ENCODE results near the gene DEPP1. TPM values are rescaled to one million over a fixed set of nuclear protein-coding genes. Genes with fewer than 3 reads are reported as not detected.

Gene DEPP1
- total RNA-seq, 1 donor from 2014 or later = 20.1 TPM

GRCh38 chr10:44956717-44957706, 21.6 kb downstream of the DEPP1 start:
- DNase-seq (ENCODE audit: low read depth) = no peak
- no peak overlapping the region for H3K4me3 ChIP-seq (ENCODE audit: low read depth, low read length)
- no peak for TF ChIP-seq CTCF (conservative IDR thresholded peaks at IDR 0.05; ENCODE audit: low read depth, low read length)

- no peak for TF ChIP-seq CTCF (conservative IDR thresholded peaks at IDR 0.05; ENCODE audit: low read depth, low read length)
- no peak overlapping the region for H3K4me3 ChIP-seq (ENCODE audit: low read depth, low read length)
- DNase-seq (ENCODE audit: low read depth) = no peak
Measured at GRCh38 chr10:44956226-44956625, 22.4 kb downstream of the DEPP1 start.

GRCh38 chr10:44955413-44956070, 23.1 kb downstream of the DEPP1 start:
- H3K4me3 ChIP-seq (ENCODE audit: low read depth, low read length) = no peak overlapping the region
- no peak for DNase-seq (ENCODE audit: low read depth)
- no peak for TF ChIP-seq CTCF (conservative IDR thresholded peaks at IDR 0.05; ENCODE audit: low read depth, low read length)

DNA sequence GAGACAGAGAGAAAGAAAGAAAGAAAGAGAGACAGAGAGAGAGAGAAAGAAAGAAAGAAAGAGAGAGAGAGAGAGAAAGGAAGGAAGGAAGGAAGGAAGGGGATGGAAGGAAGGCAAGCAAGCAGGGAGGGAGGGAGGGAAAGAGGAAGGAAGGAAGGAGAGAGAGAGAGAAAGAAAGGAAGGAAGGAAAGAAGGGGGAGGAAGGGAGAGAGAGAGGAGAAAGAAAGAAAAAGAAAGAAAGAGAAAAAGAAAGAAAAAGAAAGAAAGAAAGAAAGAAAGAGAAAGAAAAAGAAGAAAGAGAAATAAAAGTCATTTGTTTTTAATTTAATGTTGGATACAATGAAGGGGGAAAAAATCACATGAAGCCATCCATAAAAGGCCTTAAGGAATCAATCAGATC, 23.6 kb downstream of the DEPP1 start:
- DNase-seq (ENCODE audit: low read depth) = no peak
- no peak overlapping the region for H3K4me3 ChIP-seq (ENCODE audit: low read depth, low read length)
- no peak for TF ChIP-seq CTCF (conservative IDR thresholded peaks at IDR 0.05; ENCODE audit: low read depth, low read length)

- no peak for DNase-seq (ENCODE audit: low read depth)
- TF ChIP-seq CTCF (conservative IDR thresholded peaks at IDR 0.05; ENCODE audit: low read depth, low read length) = no peak
- H3K4me3 ChIP-seq (ENCODE audit: low read depth, low read length) = no peak overlapping the region
Measured at GRCh38 chr10:44954042-44954441, 24.6 kb downstream of the DEPP1 start.

DNA sequence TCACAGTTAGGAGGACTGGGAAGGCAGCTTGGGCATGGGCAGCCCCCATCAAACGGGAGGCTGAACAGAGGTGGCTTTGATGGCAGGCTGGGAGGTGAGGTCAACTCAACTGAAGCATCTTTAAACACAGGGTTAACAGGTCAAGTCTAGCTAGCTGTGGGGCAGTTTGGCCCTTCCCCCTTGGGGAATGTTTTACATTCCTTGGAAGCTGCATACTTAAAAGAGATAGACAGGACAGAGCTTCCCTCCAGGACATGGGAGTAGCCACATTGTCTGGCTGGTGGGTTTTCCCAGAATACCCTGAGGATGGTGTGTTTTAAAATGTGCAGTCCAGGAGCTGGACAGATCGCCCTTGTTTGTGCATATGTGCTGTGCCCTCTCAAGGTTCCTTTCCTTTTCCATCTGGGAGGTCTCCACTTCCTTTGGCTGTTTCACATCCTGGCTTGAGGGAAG, 25.8 kb downstream of the DEPP1 start:
- no peak for TF ChIP-seq CTCF (conservative IDR thresholded peaks at IDR 0.05; ENCODE audit: low read depth, low read length)
- no peak overlapping the region for H3K4me3 ChIP-seq (ENCODE audit: low read depth, low read length)
- DNase-seq (ENCODE audit: low read depth) = no peak

All from epithelial cell of proximal tubule (primary cell).